NAMALWA (cell line): ENCODE data around the gene ADAMTS12.
"Not testable (repeated sequence)": the region's sequence is repeated elsewhere in the genome, so short reads cannot be mapped to it uniquely, and the experiment has no call there.

Experiments used
- DNase-seq: peaks from one replicate; pipeline ENCODE4 v3.0.0-alpha.2; 2015; ENCODE audit warnings: low spot score

ADAMTS12 gene

DNA sequence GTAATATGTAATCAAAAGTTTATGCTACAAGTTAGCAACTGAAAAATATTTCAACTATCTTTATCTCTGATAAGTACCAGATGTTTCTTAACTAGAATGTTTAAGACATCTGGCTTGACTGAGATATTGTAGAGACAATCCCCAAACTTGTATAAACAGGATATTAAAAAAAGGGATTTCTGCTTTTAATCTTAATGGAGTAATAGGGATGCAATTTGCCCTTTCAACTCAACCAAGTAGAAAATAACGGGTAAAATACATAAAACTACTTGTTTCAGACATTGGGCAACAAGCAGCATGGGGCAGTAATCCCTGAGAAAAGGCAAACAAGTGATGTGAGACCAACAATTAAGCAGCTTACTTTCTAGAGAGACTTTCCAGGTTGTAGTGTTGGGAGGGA lies 9.4 kb upstream of the ADAMTS12 start:
- no peak for DNase-seq

DNA sequence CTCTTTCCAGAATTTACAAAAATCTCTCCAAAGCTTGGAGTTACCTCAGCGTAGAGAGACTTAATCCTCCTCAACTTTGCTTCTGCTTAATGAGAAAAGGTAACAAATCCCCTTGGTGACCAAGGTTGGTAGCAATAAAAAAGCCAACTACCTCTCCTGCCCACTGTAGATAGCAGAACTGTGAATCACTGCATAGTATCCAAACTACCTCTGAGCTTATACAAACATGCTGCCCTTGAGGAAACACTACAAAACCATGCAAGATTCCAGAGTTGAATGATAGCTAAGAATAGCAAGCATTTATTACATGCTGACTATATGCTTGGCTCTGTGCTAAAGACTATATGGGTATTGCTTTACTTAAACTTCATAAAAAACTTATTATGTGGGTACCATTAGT lies 2.8 kb upstream of the ADAMTS12 start:
- no peak for DNase-seq

DNA sequence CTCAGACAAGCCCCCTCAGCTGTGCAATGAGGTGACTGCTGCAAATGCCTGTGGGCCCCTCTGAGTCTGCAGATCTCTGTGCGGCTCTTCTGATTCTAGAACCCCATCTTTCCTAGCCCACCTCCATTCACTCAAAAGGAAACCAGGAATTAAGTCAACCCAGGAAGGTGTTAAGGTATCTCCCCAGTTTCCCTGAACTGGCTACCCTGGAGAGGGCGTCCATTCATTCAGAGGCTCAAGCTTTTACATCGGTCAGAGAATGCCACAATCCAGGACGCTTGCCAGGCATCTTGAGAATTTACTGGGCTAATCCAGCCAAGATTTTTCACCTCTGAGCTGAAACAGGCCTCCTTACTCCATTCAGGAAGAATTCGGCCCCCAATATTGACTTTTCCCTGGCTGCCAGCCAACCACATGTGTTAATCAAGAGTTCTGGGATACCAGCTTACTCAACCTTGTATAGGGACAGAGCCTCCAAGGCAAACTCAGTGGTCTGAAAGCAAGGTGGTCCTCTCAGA lies 889 bp upstream of the ADAMTS12 start:
- DNase-seq, result no peak

DNA sequence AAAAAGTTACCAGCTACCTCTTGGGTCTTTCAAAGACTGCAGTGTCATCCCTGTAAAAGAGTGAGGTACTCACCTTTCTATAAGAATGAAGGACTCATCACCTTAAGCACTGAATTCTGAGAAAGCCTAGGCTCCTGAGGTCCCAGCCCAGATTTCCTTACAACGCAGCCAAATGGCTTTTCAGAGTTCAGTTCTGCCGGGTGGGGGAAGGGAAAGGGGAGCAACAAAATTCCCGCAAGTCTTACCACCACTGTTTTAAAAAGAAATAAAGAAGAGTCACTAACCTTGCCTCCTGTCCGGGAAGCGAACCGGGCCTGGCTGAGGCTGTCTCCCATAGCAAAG lies 373 bp downstream of the ADAMTS12 start:
- DNase-seq, result no peak

DNA sequence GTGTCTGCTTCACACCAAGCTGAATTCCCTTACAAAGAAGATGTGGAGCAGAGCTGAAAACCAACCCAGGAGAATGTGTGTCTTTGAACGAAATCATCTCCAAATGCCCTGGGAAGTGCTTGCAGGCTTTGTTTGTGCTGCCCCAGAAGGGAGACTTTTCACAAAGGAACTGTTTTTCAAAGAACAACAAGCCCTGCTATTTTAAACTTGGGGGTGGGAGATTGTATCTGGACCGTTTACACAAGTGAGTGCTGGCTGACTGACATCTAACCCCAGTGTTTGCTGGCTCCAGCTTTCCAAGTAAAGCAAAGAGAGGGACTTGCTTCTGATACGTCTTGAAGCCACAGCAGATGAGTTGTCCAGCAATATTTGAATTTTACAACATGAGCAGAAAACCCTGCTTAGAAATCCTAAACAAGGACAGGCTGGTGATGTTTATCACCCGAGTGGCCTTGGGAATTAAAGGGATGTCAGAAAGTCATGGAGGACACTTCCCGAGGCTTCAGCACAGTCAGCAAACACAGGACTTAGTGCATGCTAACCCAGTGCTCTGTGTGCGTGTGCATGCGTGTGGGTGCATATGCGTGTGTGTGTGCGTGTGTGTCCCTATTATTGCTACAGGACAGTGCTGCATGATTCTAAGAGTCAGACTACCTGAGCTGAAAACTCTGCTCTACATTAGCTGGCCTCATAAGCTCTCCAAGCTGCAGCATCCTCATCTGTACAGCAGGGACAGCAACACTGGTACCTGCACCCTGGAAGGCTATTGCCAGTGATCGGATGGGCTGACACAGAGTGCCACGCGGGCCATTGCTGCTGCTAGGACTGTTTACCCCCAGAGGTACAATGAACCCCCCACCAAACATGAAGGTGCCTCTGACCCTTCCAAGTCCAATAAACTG lies 1.4 kb downstream of the ADAMTS12 start:
- DNase-seq, result no peak

DNA sequence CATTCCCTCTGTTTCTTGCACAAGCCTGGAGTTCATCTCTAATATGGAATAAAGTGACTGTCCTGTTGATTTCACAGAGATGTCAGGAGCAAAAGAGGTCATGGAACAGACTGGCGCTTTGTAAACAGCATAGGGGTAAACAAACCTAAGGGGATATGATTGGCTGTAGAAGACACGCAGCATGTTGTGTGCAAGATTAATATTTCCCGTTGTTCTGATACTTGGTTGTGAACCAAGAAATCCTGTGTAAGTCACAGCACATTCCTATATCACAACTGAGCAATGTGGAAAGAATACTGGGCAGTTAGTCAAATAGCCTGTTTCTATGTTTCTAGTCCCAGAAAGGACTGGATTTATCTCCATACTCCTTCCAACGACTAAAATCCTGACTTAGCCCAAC lies 3.2 kb downstream of the ADAMTS12 start:
- no peak for DNase-seq

DNA sequence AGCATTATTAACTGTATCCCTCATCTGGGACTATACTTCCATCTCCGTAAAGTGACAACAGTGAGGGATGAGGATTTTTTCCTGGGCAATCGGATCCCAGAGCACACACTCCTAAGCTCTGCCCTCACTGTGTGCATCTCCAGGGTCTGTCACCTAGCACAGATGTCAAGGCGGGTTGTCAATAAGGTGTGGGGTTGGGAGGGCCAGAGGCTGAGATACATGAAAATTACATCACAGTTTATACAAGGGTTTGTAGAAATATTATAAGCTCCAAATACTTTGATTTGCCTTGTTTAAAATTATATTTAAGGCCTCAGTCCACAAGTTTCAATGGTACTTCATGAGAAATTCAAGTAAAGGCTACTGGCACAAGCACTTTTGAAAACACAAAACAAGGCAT lies 4.5 kb downstream of the ADAMTS12 start:
- no peak for DNase-seq

DNA sequence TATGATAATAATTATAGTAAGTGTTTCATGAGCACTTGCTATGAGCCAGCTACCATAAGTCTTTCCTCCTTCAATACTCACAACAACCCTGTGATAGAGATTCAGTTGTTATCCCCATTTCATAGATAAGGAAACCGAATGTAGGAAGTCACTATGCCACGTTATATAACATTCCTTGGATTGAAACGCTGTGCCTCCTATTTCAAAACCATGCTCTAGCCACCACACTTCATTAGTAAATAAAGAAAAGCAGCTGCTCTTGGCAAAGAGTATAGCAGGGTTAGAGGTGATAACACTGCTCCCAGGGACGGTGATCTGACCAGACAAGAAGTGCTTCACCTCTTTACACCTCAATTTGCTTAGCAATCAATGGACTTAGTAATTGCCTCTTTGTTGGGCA lies 5.5 kb downstream of the ADAMTS12 start:
- DNase-seq, result no peak

DNA sequence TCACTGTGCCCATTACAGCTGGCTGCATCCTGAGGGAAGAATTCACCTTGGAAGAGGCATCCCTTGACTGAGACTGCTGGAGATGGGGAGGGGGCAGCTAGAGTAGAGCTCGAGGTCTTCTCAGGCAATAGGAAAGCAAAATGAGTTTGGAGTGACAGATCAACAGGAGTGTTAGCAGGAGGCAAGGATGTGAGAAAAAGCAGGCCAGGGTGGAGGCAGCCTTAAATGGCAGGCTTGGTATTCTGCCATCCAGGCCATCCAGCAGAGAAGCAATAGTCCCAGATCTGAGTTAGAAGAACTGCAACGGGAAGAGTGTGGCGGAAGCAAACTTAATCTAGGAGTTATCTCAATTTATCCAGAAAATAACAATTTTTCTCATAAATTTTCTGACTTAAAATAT lies 6.1 kb downstream of the ADAMTS12 start:
- DNase-seq, result no peak

DNA sequence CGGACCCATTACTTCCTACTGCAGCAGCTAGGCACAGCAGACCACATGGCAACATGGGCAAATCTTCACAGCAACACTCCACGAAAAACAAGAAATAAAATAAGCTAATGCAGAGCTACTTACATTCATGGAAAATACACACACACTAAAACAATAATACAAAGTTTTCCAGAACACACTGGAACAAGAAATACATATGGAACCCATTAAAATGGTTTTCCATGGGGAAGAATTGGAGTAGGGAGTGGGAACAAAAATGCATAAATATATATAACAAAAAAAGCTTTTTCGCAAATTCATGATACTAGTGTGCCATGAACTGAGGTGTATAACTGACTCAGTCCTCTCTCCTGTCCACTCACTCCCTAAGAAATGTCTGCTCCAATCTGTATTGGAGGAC lies 8.3 kb downstream of the ADAMTS12 start:
- no peak for DNase-seq

DNA sequence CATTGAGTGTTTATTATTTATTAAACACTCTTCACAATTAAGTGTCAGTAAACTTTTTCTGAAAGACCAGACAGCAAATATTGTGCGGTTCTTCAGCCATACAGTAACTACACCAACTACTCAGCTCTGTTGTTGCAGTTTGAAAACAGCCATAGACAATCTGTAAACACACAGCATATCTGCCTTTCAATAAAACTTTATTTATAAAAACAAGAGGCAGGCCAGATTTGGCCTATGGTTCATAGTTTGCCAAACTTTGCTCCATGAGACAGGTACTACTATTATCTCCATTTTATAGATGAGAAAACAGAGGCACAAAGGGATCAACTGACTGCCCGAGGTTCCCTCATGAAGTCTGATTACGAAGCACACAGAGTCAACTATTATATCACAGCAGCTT lies 11.5 kb downstream of the ADAMTS12 start:
- DNase-seq, result no peak

DNA sequence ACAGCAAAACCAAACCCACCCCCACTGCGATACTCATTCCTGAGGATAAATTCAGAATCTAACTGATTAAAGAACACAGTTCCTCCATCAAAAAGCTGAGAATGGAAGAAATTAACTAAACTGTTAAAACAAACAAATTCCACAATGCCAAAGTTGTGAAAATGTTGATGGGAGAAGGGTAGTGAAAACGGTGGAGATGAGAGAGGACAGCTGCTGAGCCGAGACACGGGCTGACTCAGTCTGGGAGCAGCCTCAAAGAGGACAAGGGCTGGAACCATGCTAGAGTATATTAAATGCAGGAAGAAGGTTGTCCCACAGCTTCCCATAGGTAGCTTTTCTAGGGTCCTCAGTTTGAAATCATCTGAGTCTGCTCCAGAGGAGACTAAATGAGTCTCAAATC lies 14.3 kb downstream of the ADAMTS12 start:
- no peak for DNase-seq

DNA sequence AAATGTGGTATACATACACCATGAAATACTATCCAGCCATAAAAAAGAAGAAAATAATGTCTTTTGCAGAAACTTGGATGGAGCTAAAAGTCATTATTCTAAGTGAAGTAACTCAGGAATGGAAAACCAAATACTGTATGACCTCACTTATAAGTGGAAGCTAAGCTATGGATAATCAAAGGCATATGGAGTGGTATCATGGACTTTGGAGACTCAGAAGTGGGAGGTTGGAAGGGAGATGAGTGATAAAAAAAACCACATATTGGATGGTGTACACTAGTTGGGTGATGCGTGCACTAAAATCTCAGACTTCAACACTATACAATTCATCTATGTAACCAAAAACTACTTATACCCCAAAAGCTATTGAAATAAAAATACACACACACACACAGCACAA lies 24.5 kb downstream of the ADAMTS12 start:
- no peak for DNase-seq

DNA sequence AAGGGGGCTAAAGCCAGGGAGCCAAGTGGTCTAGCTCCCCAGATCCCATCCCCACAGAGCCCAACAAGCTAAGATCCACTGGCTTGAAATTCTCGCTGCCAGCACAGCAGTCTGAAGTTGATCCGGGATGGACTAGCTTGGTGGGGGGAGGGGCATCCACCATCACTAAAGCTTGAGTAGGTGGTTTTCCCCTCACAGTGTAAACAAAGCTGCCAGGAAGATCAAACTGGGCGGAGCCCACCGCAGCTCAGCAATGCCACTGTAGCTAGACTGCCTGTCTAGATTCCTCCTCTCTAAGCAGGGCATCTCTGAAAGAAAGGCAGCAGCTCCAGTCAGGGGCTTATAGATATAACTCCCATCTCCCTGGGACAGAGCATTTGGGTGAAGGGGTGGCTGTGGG lies 32.6 kb downstream of the ADAMTS12 start:
- not testable (repeated sequence) for DNase-seq

DNA sequence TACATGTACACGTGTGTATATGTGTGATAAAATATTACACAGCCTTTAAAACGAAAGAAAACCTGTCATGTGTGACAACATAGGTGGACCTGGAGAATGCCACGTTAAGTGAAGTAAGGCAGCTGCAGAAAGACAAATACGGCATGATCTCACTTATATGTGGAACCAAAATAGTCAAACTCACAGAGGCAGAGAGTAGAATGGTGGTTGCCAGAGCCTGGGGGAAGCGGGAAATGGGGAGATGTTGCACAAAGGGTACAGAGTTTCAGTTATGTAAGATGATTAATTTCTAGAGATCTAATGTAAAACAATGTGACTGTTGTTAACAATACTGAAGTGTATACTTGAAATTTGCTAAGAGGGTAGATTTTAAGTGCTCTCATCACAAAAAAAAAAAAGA lies 34.8 kb downstream of the ADAMTS12 start:
- DNase-seq, result no peak

DNA sequence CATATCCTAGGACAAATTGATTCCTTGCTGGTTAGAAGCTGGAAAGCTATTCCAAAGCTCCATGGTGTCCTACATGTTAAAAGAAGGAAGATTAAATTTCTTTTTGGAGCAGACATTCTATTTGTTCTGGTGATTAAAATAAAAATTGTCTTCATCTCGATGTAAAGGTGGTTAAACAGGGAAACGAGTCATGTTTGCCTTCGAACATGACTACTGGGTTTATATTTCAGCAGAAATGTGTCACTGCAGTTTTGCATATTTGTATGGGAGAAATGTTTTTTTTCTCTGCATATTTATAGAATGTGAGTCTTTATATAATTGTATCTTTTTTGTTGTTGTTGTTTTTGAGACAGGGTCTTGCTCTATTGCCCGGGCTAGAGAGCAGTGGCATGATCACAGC lies 36.4 kb downstream of the ADAMTS12 start:
- DNase-seq, result no peak

DNA sequence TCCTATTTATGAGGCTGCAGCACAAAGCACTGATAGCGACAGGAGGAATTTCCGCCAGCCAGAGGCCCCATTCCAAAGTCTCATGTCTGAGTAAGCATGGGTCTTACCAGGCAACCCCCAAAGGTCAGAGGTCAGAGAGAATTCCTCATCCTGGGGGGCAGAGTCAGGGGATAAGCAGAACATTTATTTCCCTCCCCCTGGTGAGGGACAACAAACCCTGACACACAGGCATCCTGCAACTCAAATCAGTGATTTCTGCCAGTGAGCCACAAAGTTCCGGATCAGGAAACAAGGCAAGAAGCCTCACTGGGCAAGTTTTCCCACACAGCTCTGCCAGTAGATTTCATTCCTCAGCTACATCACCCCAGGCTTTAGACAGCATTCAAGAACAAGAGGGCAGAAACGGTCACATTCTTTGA lies 37.0 kb downstream of the ADAMTS12 start:
- DNase-seq, result no peak

DNA sequence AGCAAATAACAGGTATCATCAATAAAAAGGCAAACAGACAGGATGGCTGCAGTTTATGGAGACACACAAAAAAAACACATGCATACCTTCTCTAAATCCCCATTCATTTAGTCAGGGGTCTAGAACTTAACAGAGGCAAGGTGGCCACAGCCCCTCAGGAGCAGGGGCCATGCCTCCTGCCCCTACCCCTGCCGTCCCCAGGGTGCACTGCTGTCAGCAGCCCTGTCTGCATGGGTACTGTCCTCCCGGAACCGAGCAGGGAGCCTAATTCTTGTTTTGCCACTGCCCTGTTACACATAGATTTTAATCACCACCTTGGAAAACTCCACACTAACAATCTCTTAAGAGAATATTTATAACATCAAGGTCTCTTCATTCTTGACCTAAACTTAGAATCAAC lies 39.0 kb downstream of the ADAMTS12 start:
- DNase-seq, result no peak

DNA sequence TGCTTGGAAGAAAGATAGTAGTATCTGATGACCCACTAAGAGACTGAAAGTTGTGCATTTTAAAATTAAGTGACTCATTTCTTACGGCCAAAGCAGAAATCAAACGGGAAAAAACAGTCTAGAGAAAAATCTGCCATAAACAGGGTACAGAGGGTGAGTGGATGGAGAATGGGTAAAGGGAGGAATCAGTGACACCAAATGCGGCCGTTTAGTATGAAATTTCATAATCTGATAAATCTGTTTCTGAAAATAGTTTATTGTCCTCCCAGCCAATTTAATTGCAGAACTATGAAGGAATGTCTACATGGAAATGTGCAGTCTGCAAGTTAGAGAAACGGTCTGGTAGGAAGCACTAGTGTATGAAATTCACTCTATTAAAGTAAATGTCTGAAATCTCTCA lies 39.5 kb downstream of the ADAMTS12 start:
- no peak for DNase-seq

DNA sequence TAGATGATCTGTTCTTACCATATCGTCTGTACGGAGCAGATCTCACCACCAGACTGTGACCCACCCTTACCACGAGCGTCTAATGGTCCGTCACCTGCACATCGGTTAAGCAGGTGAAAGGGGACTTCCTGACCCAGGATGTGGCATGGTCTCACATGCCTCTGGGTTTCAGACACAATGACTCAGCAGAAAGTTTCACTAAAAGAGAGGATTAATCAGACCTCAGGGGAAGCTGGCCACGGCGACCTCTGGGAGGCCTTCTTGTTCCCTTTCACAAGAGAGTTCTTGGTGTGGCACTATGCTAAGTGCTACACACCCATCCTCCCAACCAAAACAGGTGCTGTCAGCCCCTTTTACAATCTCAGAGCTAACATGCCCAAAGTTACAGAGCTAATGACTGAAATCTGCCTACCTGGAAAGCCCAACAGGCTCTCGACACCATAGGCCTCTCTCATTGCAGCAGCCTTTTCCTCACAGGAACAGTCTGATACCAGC lies 41.6 kb downstream of the ADAMTS12 start:
- DNase-seq, result no peak

DNA sequence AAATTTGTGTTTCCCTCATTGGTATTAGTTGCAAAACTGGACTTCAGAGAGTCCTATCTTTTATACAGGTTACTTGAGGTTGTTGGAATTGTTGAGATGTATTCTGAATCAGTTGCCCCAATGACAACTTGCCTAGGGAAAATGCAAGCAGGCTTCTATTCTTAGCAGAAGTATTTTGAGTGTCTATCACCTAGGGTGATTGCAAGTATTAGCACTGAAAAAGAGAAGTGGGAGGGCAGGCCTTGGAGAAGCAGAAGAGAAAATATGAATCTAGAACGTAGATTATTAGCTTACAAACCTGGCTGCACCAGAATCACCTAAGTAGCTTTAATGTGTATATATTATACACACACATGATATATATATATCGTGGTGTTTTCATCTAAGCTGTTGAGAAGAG lies 43.2 kb downstream of the ADAMTS12 start:
- no peak for DNase-seq

DNA sequence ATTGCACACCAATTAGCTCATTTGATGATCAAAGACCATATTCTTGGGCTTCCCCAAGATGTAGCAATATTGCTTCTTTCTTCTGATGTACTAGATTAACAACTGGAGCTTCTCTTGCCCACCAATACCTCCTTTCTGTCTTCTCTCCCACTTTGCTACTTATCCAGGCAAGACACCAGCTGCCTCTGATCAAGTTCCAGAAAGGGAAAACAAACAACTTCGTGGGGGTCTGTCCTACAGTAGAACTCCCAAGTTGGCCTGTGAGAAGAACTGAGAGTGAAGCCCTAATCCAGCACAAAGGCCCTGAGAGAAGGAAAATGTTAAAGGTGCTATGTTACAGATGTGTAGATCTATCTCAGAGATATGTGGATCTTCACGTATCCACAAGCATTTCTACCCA lies 44.9 kb downstream of the ADAMTS12 start:
- no peak for DNase-seq

DNA sequence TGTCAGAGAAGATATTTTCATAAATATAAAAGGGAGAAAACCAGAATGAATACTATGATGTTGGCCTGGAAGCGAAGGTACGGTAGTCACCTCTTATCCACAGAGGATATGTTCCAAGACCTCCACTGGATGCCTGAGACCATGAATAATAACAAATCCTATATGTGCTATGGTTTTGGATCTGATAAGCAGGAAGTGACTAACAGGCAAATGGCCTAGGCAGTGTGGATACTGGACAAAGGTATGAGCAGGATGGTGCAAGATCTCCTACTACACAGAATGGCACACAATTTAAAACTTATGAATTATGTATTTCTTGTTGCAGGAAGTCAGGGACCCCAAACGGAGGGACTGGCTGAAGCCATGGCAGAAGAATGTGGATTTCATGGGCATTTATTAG lies 48.2 kb downstream of the ADAMTS12 start:
- DNase-seq, result no peak

DNA sequence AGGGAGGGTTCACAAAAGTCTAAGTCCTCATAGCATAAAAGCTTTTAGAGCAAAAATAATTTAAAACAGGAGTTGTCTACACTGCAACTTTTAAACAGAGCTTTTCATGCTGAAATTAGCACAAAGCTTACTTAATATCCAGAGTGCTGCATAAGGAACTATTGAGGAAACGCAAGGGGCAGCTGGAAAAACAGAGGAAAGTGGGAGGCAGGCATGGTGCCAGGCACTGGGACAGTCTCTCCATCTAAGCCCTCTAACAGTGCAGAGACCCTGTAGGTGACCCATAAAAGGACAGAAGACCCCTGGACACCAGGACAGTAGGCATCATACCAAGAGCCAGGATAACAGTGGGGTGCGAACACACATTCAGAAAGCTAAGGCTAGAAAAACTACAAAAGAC lies 49.3 kb downstream of the ADAMTS12 start:
- no peak for DNase-seq
